Heart left ventricle (tissue), 13 donors: ENCODE data around the gene CD72.
"Not testable (repeated sequence)": the region's sequence is repeated elsewhere in the genome, so short reads cannot be mapped to it uniquely, and the experiment has no call there.

ENCODE experiments used
- CTCF ChIP-seq, 12 donors: fragments of 200-600 bp; sonication (generic) in 4 of 12; IDR thresholded peaks; one replicate each; pipeline versions ENCODE4 v1.5.0 to v1.8.0; 2018 to 2022; ENCODE audit warnings: antibody characterized with exemption in 12 of 12, mild to moderate bottlenecking in 5 of 12
- POLR2A ChIP-seq, 2 donors: fragments of 450-650 bp; IDR thresholded peaks; one replicate each; pipeline ENCODE4 v1.6.1; 2017; ENCODE audit warnings: antibody characterized with exemption in 2 of 2, mild to moderate bottlenecking in 2 of 2, moderate library complexity in 2 of 2
- donor health status: ischemic (EF 13 %, LVEDD 7.1; RV severe dilation, severe dysfunction).
- donor health status: DM: no; HTN: yes; CAD: no.
- donor health status: DM: no; HTN: no; CAD: no.
- donor health status: ischemic (EF 25% LVEDD 6.9; RV normal size, moderate dysfunction).
- donor health status: ischemic (EF 25% LVEDD 5.7; RV mildly dilated, moderate dysfunction).
- donor health status: ischemic (EF 35%, LVEDD 5.7; RV mildly dilated, moderate dysfunction).
- donor health status: nonischemic (EF 11% LVEDD 7.7; RV severe dilation, severe dysfunction).
- donor health status: DM: yes; HTN: yes; CAD: no.
- donor health status: PGD.
- donor health status: ischemic (EF 29% LVEDD 5.4; RV normal size, mild dysfunction).
- donor health status: nonischemic (EF 23%, LVEDD 6.1; RV moderate dilation, normal function).

GRCh38 chr9:35637427-35637955 is 19.3 kb upstream of the CD72 start:
- TF ChIP-seq CTCF, POLR2A (IDR thresholded peaks at IDR 0.05): not testable (repeated sequence)
